ENCODE results near the gene MARCO. TPM values are rescaled to one million over a fixed set of nuclear protein-coding genes. Genes with fewer than 3 reads are reported as not detected.

MARCO gene
- total and polyA plus RNA-seq, 2 donors (not counting 1 experiment from before 2014, with no cell fraction given): 0.04 TPM; not detected in 1

GRCh38 chr2:119025013-119025412 lies 83.0 kb downstream of the MARCO start:
- Histone ChIP-seq H3K4me1 (ENCODE audit: control insufficient read depth in 2 of 2, insufficient read depth in 2 of 2, low read length in 2 of 2) (no peaks in the 10 kb centered on the region), H3K79me2 (ENCODE audit: control insufficient read depth, insufficient read depth, low read length) (no peaks in the 10 kb centered on the region), H3K9ac (ENCODE audit: low read length) (no peak overlapping the region), H3K4me2 (replicated peaks; ENCODE audit: low read depth, low read length, poor library complexity, severe bottlenecking) (no peak overlapping the region), H2AFZ (ENCODE audit: insufficient read depth, low read depth, low read length, poor library complexity, severe bottlenecking) (no peak overlapping the region), H3K27ac (ENCODE audit: low read length in 2 of 2) (no peak overlapping the region), H4K20me1 (ENCODE audit: control insufficient read depth, insufficient read depth, low read length, poor library complexity, severe bottlenecking) (no peaks in the 10 kb centered on the region), H3K36me3 (replicated peaks in 1 of 2; ENCODE audit: control extremely low read depth in 1 of 2, control insufficient read depth in 1 of 2, extremely low read depth in 1 of 2, insufficient read depth in 2 of 2, low read length in 1 of 2) (no peaks in the 10 kb centered on the region), H3K27me3 (replicated peaks in 1 of 4; ENCODE audit: control extremely low read depth in 1 of 4, control insufficient read depth in 3 of 4, insufficient read depth in 4 of 4, low read length in 3 of 4) (peaks cover 0 to 4% (median 0%) of the 10 kb centered on the region in 4 experiments), H3K9me3 (ENCODE audit: control extremely low read depth in 1 of 3, control insufficient read depth in 2 of 3, insufficient read depth in 1 of 3, low read length in 2 of 3) (peaks cover 0 to 7% (median 0%) of the 10 kb centered on the region in 3 donors), H3K4me3 (ENCODE audit: control extremely low read depth in 1 of 5, extremely low read depth in 1 of 5, insufficient read depth in 1 of 5, low read depth in 2 of 5, low read length in 4 of 5) (no peak overlapping the region)
- no peaks in the 10 kb centered on the region for H3K4me1 Mint-ChIP-seq
- CTCF ChIA-PET: no interaction called here
- H3K9me3 Mint-ChIP-seq (ENCODE audit: insufficient read depth): no peaks in the 10 kb centered on the region
- no peak for DNase-seq
- intact Hi-C loops (cut with micrococcal nuclease): no loop called here
- WGBS (ENCODE audit: insufficient coverage): 73% methylated on average over 3 of the region's 7 CpGs
- POLR2A ChIA-PET: no interaction called here
- no peak overlapping the region for H3K4me3 Mint-ChIP-seq
- ATAC-seq (ENCODE audit: low read depth): no peak
- TF ChIP-seq EZH2 (IDR thresholded peaks at IDR 0.05; ENCODE audit: borderline replicate concordance, insufficient read depth, low read depth, low read length, poor library complexity, severe bottlenecking) (no peak), CTCF (IDR thresholded peaks at IDR 0.05) (no peak)
- H3K27ac Mint-ChIP-seq: no peak overlapping the region
- peaks cover 17% of the 10 kb centered on the region for H3K27me3 Mint-ChIP-seq

DNA sequence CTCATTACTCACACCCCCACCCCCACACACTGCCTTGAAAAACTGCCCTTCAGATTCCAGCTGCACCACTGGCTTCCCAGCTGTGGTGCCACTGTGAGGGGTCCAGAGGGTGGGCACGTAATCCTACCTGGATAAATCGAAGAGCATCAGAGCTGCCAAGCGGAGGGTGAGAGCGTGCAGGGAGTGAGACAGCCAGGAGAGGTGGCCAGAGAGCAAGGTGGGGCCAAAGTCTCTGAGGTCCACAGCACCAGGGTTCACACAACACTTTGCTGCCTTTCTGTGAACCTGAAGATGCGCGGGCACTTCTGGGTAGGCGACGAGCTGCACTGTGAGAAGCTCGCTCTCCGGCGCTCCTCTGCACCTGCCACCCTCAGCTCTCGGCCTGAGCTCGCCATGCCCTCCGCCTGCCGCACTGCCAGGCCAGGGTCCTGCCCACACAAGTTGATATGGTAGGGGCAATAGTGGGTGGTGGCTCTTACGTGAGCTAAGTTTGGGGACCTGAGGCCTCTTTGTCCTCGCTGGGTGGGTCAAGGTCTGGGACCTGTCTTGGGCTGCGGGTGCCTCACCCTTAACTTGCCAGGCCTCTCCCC lies 83.9 kb downstream of the MARCO start:
- no peak overlapping the region for H3K4me3 Mint-ChIP-seq
- H3K27ac Mint-ChIP-seq: no peak overlapping the region
- Histone ChIP-seq H3K4me3 (ENCODE audit: control extremely low read depth in 1 of 5, extremely low read depth in 1 of 5, insufficient read depth in 1 of 5, low read depth in 2 of 5, low read length in 4 of 5) (no peak overlapping the region), H3K4me1 (ENCODE audit: control insufficient read depth in 2 of 2, insufficient read depth in 2 of 2, low read length in 2 of 2) (no peaks in the 10 kb centered on the region), H3K9ac (ENCODE audit: low read length) (no peak overlapping the region), H3K27me3 (replicated peaks in 1 of 4; ENCODE audit: control extremely low read depth in 1 of 4, control insufficient read depth in 3 of 4, insufficient read depth in 4 of 4, low read length in 3 of 4) (peaks cover 0 to 4% (median 0%) of the 10 kb centered on the region in 4 experiments), H3K79me2 (ENCODE audit: control insufficient read depth, insufficient read depth, low read length) (no peaks in the 10 kb centered on the region), H3K27ac (ENCODE audit: low read length in 2 of 2) (no peak overlapping the region), H3K4me2 (replicated peaks; ENCODE audit: low read depth, low read length, poor library complexity, severe bottlenecking) (no peak overlapping the region), H4K20me1 (ENCODE audit: control insufficient read depth, insufficient read depth, low read length, poor library complexity, severe bottlenecking) (no peaks in the 10 kb centered on the region), H2AFZ (ENCODE audit: insufficient read depth, low read depth, low read length, poor library complexity, severe bottlenecking) (no peak overlapping the region), H3K36me3 (replicated peaks in 1 of 2; ENCODE audit: control extremely low read depth in 1 of 2, control insufficient read depth in 1 of 2, extremely low read depth in 1 of 2, insufficient read depth in 2 of 2, low read length in 1 of 2) (no peaks in the 10 kb centered on the region), H3K9me3 (ENCODE audit: control extremely low read depth in 1 of 3, control insufficient read depth in 2 of 3, insufficient read depth in 1 of 3, low read length in 2 of 3) (peaks cover 0 to 7% (median 0%) of the 10 kb centered on the region in 3 donors)
- POLR2A ChIA-PET: no interaction called here
- ATAC-seq (ENCODE audit: low read depth) (no peak), DNase-seq (no peak)
- peaks cover 2% of the 10 kb centered on the region for H3K9me3 Mint-ChIP-seq (ENCODE audit: insufficient read depth)
- CTCF ChIA-PET: no interaction called here
- intact Hi-C loops (cut with micrococcal nuclease): no loop called here
- 91% methylated on average over 18 of the region's 18 CpGs for WGBS (ENCODE audit: insufficient coverage)
- TF ChIP-seq EZH2 (IDR thresholded peaks at IDR 0.05; ENCODE audit: borderline replicate concordance, insufficient read depth, low read depth, low read length, poor library complexity, severe bottlenecking) (no peak), CTCF (IDR thresholded peaks at IDR 0.05) (no peak)
- peaks cover 22% of the 10 kb centered on the region for H3K27me3 Mint-ChIP-seq
- no peaks in the 10 kb centered on the region for H3K4me1 Mint-ChIP-seq

Data from B cell (primary cell).